GM08714 (cell line): ENCODE results near the gene CCNA1.

Source experiments
- H3K4me3 ChIP-seq: fragments of 200-500 bp; sonication (Bioruptor generic); 2 replicates; pipeline ENCODE4 v1.5.1; 2014; ENCODE audit warnings: mild to moderate bottlenecking, low read length, inconsistent platforms
- ZNF274 ChIP-seq: IDR thresholded peaks from 2 replicates; pipeline ENCODE4 v1.6.1; 2012; ENCODE audit warnings: mild to moderate bottlenecking, low read depth, low read length

The CCNA1 gene

DNA sequence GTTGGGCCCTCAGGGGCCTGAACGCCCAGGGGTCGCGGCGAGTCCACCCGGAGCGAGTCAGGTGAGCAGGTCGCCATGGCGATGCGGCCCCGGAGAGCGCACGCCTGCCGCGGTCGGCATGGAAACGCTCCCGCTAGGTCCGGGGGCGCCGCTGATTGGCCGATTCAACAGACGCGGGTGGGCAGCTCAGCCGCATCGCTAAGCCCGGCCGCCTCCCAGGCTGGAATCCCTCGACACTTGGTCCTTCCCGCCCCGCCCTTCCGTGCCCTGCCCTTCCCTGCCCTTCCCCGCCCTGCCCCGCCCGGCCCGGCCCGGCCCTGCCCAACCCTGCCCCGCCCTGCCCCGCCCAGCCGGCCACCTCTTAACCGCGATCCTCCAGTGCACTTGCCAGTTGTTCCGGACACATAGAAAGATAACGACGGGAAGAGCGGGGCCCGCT, at the start of gene CCNA1:
Gene CCNA1 (plus strand): TSS at position 390 of the 439 bp plus-strand sequence. CDS start 562 bp downstream, outside the sequence.
- no peak for TF ChIP-seq ZNF274
- peak within 1 kb of the TSS; percentile 44 for H3K4me3 ChIP-seq

- H3K4me3 ChIP-seq: no peak overlapping the region
- TF ChIP-seq ZNF274: no peak
Measured at GRCh38 chr13:36385489-36385888, 46.8 kb upstream of the CCNA1 start.

- no peak overlapping the region for H3K4me3 ChIP-seq
- TF ChIP-seq ZNF274: no peak
Measured at GRCh38 chr13:36395280-36395679, 37.0 kb upstream of the CCNA1 start.

GRCh38 chr13:36405151-36405550, 27.1 kb upstream of the CCNA1 start:
- H3K4me3 ChIP-seq: no peak overlapping the region
- no peak for TF ChIP-seq ZNF274

DNA sequence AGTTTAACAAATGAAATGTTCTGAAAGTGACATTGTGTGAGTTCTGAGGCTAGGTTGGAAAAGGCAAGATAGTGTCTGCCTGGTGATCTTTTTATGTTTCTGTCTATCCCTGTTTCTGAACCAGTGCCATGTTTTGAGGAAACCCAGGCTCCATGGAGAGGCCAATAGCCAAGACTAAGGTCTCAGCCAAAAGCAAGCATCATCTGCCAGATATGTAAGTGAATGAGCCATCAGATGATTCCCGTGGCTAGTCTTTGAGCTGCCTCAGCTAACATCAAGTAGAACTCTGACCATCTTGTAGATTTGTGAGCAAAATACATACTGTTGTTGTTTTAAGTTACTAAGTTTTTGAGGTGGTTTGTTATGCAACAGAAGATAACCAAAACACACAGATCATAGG, 19.6 kb upstream of the CCNA1 start:
- no peak overlapping the region for H3K4me3 ChIP-seq
- TF ChIP-seq ZNF274: no peak

GRCh38 chr13:36413161-36413560, 19.1 kb upstream of the CCNA1 start:
- H3K4me3 ChIP-seq: no peak overlapping the region
- no peak for TF ChIP-seq ZNF274

- H3K4me3 ChIP-seq: no peak overlapping the region
- TF ChIP-seq ZNF274: no peak
Measured at GRCh38 chr13:36414461-36414860, 17.8 kb upstream of the CCNA1 start.

GRCh38 chr13:36417331-36417730, 15.0 kb upstream of the CCNA1 start:
- no peak overlapping the region; the same call in 1 of the 2 replicates for H3K4me3 ChIP-seq
- TF ChIP-seq ZNF274: no peak

GRCh38 chr13:36418022-36418805, 14.1 kb upstream of the CCNA1 start:
- TF ChIP-seq ZNF274: no peak
- H3K4me3 ChIP-seq: no peak overlapping the region; the same call in 1 of the 2 replicates

DNA sequence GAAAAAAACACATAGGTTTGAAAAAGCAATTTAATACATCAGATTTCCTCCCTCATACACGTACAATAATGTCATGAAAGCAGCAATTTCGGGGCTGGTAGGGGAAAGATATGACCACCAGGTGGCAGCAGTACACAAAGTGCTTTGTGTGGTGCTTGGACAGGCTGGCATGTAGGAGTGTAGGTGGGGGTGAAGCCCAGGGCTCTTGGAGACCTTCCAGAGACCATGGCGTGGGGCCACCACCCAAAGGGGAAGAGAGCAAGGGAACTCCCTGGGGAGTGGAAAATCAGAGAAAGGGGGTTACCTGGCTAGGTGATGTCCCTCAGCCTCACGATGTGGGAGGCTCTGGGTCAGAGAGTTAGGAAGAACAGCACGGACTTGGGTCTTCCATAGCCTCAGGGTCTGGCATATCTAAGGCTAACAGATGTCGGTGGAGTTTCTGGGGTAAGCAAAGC, 11.8 kb upstream of the CCNA1 start:
- H3K4me3 ChIP-seq: no peak overlapping the region
- no peak for TF ChIP-seq ZNF274

DNA sequence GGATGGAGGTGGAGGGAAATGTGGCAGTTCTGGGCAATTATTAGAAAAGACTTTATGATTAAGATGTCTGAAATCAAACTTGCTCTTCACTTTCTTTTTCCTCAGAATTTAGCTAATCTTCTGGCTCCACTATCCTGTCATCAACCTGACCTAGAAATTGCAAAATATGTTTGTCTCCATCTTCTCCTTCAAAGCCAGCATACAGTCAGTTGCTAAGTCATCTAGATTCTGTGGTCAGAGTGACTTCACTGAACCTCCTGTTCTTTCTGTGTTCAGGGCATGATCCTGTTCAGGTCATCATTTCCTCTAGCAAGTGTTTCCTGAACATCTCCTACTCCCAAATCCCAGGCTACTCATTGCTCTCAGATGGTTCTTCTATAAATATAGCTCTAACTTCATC, 10.8 kb upstream of the CCNA1 start:
- no peak for TF ChIP-seq ZNF274
- H3K4me3 ChIP-seq: no peak overlapping the region

DNA sequence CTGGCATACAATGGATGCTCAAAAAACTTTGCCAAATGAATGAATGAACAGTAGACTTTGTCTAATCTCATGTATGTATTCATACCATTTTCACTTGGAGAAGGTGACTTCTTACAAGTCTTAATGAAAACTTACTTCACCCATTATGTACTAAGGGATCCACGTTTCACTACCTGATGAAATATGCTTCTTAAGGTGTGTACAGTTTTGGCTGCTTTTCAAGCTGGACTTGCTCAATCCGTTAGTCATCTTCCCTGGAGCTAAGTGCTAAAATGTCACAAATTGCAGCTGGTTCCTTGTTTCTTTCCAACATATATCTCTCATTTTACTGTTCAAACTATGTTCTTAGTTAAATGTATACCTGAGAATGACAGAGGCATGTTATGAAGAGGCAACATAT, 4.2 kb upstream of the CCNA1 start:
- TF ChIP-seq ZNF274: no peak
- no peak overlapping the region for H3K4me3 ChIP-seq

- H3K4me3 ChIP-seq: no peak overlapping the region
- no peak for TF ChIP-seq ZNF274
Measured at GRCh38 chr13:36430247-36431203, 1.8 kb upstream of the CCNA1 start.
